ENCODE data around the gene PYGM.

PYGM gene

GRCh38 chr11:64739871-64740270 lies 19.9 kb downstream of the PYGM start:
- DNase-seq (ENCODE audit: extremely low read depth in 1 of 2, low read depth in 1 of 2) = no peak

DNA sequence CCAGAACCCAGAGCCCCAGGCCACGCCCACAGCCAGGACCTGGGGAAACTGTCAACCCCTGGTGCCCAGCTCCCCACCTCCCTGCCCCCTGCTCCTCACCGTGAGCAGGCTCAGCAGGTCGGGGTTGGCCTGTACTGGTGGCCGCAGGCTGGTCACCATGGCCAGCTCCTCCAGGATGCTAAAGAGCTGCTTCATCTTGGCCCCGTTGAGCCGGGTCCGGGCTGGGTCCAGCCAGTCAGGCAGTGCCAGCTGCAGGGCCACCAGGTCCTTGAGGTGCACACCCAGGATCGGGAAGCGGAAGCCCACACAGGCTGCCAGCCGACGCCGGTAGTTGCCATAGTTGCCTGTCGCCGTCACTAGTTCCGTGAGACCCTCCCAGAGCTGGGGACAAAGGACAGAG lies 23.1 kb downstream of the PYGM start:
- no peak for DNase-seq (ENCODE audit: extremely low read depth in 1 of 2, low read depth in 1 of 2)

DNA sequence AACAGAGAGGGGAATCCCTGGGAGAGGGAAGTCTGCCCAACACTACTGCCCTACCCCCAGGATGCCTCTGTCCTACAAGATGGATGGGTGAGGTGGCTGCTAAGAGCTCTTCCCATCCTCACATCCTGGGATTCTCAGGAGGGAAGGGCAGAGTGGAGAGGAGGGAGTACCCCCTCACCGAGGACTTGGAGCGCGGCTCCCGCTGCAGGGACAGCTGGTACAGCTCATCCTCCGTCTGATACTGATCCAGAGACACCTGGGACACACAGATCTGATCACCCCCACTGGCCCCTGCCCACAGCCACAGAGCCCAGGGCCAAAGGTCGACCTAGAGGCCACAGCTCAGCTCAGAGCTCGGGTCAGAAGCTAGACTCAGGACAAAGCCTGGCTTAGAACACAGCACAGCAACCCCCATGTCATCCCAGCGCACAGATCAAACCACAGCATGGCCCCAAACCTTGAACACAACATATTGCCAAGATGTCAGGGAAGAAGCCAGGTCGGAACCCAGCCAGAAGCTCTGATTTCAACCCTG lies 24.0 kb downstream of the PYGM start:
- no peak for DNase-seq (ENCODE audit: extremely low read depth in 1 of 2, low read depth in 1 of 2)

GRCh38 chr11:64734811-64735724 lies 24.7 kb downstream of the PYGM start:
- no peak for DNase-seq (ENCODE audit: extremely low read depth in 1 of 2, low read depth in 1 of 2)

- no peak for DNase-seq (ENCODE audit: extremely low read depth in 1 of 2, low read depth in 1 of 2)
Observed at GRCh38 chr11:64731601-64732000, 28.2 kb downstream of the PYGM start.

GRCh38 chr11:64729851-64730382 lies 29.9 kb downstream of the PYGM start:
- DNase-seq (ENCODE audit: extremely low read depth in 1 of 2, low read depth in 1 of 2) = no peak

- no peak for DNase-seq (ENCODE audit: extremely low read depth in 1 of 2, low read depth in 1 of 2)
Observed at GRCh38 chr11:64728757-64729365, 30.9 kb downstream of the PYGM start.

DNA sequence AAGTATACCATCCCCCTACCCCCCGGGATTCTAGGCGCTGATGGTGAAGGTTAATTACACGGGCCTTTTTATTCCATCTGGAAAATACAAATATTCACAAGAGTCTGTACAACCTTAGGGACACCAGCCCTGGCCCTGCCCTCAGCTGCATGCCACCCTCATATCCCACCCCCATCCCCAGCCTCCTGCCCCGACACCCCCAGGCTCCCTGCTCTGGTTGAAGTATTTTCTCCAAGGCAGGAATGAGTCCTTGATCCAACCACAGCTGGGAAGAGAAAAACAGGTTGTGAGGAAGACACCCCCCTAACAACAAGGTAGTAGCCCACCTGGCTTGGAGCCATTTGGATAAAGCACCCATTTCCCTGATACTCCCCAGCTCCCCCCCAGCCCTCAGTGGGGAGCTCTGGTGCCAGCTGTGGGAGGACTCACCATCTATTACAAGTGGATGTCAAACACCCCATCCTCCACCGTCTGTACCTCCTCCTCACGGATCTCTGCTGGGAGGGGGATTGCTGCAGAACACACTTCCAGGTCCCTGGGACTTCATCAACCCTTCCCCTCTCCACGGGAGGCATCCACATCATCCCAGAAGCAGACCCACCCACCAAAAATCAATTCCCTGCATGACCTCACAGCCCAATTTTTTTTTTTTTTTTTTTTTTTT lies 32.8 kb downstream of the PYGM start:
- DNase-seq (ENCODE audit: extremely low read depth in 1 of 2, low read depth in 1 of 2) = no peak

DNA sequence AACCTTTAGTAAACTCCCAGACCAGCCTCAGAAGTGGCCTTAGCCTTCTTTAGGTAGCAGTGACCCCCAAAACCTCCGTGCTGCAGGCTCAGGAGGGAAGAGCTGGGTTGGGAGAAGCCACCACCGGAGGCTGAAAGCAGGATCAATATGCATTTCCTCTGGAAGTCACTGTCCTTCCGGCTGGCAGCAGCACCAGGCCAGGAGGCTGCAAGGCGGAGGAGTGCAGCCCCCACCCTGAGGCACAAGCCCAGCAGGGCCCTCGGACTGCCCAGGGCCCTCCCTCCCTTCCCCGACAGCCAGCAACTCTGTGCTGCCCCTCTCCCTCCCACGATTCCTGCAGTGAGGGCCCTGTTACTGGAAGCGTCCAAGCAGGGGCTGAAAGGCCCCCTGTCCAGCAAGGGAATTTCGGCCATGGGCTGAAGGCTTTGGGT lies 33.5 kb downstream of the PYGM start:
- DNase-seq (ENCODE audit: extremely low read depth in 1 of 2, low read depth in 1 of 2) = no peak

DNA sequence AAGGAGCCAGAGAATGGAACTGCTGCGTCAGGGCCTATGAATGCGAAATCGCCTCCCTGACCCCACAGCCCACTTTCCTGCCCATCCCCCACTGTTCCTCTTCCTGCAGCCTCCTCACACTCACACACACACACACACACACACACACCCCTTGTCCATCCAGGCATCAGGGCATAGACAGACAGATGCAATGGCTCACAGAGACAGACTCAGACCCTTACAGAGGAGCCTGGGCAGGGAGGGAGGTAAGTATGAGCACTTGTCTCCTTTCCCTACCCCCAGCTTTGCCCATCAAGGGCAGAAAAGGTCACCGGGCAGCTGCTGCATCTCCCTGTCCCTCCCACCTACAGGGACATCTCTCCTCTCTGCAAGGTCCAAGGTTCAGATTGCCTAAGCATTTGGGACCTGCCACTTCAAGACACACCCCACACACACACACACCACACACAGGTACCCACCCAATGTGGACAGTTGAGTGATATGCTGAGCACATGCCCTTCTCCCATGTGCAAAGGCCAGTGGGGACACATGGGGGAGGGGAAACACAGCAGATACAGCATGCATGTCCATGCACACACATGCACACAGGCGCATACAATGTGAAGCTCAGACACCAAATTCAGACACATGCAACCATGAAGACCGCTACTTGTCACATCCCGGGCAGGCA lies 34.8 kb downstream of the PYGM start:
- DNase-seq (ENCODE audit: extremely low read depth in 1 of 2, low read depth in 1 of 2) = no peak

- DNase-seq (ENCODE audit: extremely low read depth in 1 of 2, low read depth in 1 of 2) = no peak
Observed at GRCh38 chr11:64723907-64724862, 35.6 kb downstream of the PYGM start.

- peak; percentile 76 to 78 for DNase-seq (ENCODE audit: extremely low read depth in 1 of 2, low read depth in 1 of 2)
Observed at GRCh38 chr11:64723117-64723906, 36.5 kb downstream of the PYGM start, which contains the start of gene NRXN2. Gene NRXN2 (minus strand): TSS chr11:64723197. CDS start chr11:64713699, 9,498 bp downstream.

- DNase-seq (ENCODE audit: extremely low read depth in 1 of 2, low read depth in 1 of 2) = no peak
Observed at GRCh38 chr11:64722141-64723065, 37.4 kb downstream of the PYGM start.

- no peak for DNase-seq (ENCODE audit: extremely low read depth in 1 of 2, low read depth in 1 of 2)
Observed at GRCh38 chr11:64721359-64721699, 38.4 kb downstream of the PYGM start.

DNA sequence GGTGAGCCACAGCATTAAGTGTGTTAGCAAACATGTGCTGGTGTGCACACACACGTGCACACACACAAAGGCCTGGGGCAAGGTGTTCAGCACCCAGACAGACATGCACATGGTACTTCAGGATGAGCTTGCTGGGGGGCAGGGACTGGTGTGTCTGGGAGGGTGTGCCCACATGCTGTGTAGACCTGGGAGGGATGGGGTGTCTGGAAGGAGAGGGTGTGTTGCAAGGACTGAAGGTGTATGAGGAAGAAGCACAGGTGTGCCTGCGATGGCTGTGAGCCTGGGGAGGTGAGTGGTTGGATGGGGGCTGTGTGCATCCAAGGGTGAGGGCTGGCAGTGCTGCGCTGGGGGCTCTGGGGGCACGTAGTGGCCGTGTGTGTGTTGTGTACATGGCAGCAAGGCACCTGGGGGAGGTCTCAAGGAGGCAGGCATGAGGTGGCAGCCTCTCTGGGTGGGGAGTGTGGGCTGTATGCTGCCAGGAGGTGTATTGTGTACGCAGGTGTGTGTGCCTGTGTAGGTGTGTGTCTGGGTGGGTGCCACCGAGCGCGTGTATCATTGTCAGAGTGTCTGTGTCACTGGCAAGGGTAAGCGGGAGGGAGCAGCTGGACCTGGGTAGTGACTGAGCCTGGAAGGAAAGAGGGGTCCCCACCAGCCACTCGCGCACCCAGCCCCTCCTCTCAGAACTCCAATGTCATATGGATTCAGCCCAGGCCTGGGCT lies 39.0 kb downstream of the PYGM start:
- DNase-seq (ENCODE audit: extremely low read depth in 1 of 2, low read depth in 1 of 2) = no peak

GRCh38 chr11:64720167-64720566 lies 39.6 kb downstream of the PYGM start:
- DNase-seq (ENCODE audit: extremely low read depth in 1 of 2, low read depth in 1 of 2) = no peak

DNA sequence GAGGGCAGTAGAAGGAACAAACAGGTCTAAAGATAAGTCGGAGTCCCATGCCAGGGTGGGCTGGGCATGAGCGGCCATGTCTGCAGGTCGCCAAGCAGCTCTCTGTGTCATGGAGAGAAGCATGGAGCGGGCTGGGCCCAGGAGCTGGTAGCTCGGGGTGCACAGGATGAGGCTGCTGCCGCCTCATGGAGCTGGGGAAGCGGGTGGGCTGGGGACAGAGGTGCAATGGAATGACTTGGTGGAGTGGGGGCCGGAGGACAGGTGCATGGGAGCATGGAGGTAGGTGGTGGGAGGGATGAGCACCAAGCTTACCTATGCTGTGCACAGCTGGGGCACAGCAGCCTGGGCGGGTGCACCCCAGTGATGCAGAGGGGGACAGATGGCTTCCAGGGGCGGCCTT lies 40.4 kb downstream of the PYGM start:
- DNase-seq (ENCODE audit: extremely low read depth in 1 of 2, low read depth in 1 of 2) = no peak
